IMR-90 (cell line): ENCODE data around the gene CATSPER3. TPM values are rescaled to one million over a fixed set of nuclear protein-coding genes. Genes with fewer than 3 reads are reported as not detected.

ENCODE experiments used
- ATAC-seq: fragments of 200-7000 bp; cut with Tn5 transposase; 2 replicates; pipeline ENCODE4 v1.9.1; 2020; ENCODE audit warnings: low read depth, mild to moderate bottlenecking, moderate library complexity
- BruUV-seq: library from RNA; stranded (reverse); fragments of 400-500 nt; replicated peaks from 2 replicates; lab custom pipeline; 2021; lab: Mats Ljungman, UMichigan
- CTCF ChIA-PET: fragments of 300-600 bp; formaldehyde crosslinking; extraction: SDS; loops from one replicate; lab custom pipeline; 2021; ENCODE audit warnings: antibody characterized with exemption; lab: Yijun Ruan, JAX
- POLR2A ChIA-PET: fragments of 300-600 bp; sonication (Branson Sonifier 250); formaldehyde crosslinking; loops from one replicate; lab custom pipeline; 2022; ENCODE audit warnings: antibody characterized with exemption; ENCODE audit not compliant: unreplicated experiment; lab: Charles Lee
- DNase-seq: peaks from one replicate; pipeline ENCODE4 v3.0.0; 2013
- H2AFZ ChIP-seq: replicated peaks from 2 replicates; pipeline ENCODE3; 2013; ENCODE audit warnings: low read length, mild to moderate bottlenecking; ENCODE audit not compliant: poor library complexity
- H2AK5ac ChIP-seq: 2 replicates; pipeline ENCODE4 v1.6.1; 2013; ENCODE audit warnings: low read depth, low read length, inconsistent platforms
- H2AK9ac ChIP-seq: replicated peaks from 2 replicates; pipeline ENCODE3; 2013; ENCODE audit warnings: mild to moderate bottlenecking, low read depth, low read length, moderate library complexity; ENCODE audit not compliant: poor library complexity
- H2BK120ac ChIP-seq: 2 replicates; pipeline ENCODE4 v1.6.1; 2013; ENCODE audit warnings: low read depth, low read length, inconsistent platforms
- H2BK15ac ChIP-seq: 3 replicates; pipeline ENCODE4 v1.6.1; 2013; ENCODE audit warnings: low read depth, low read length, inconsistent platforms
- H2BK20ac ChIP-seq: 2 replicates; pipeline ENCODE4 v1.6.1; 2013; ENCODE audit warnings: low read depth, mild to moderate bottlenecking, inconsistent platforms, low read length, moderate library complexity
- H2BK5ac ChIP-seq: 2 replicates; pipeline ENCODE4 v1.6.1; 2013; ENCODE audit warnings: mild to moderate bottlenecking, low read depth, low read length, inconsistent platforms; ENCODE audit not compliant: poor library complexity, severe bottlenecking
- H3K14ac ChIP-seq: replicated peaks from 2 replicates; pipeline ENCODE4 v1.6.1; 2013; ENCODE audit warnings: low read depth, low read length, inconsistent platforms
- H3K18ac ChIP-seq: 2 replicates; pipeline ENCODE4 v1.6.1; 2013; ENCODE audit warnings: low read depth, low read length, control low read depth
- H3K23ac ChIP-seq: 2 replicates; pipeline ENCODE4 v1.6.1; 2013; ENCODE audit warnings: low read depth, low read length, inconsistent platforms
- H3K27ac ChIP-seq: 2 replicates; pipeline ENCODE4 v1.5.1; 2013; ENCODE audit warnings: mild to moderate bottlenecking, control low read depth, low read length; ENCODE audit not compliant: insufficient read depth
- H3K27me3 ChIP-seq: 2 replicates; pipeline ENCODE4 v1.6.1; 2013; ENCODE audit warnings: low read length; ENCODE audit not compliant: control insufficient read depth, insufficient read depth
- H3K36me3 ChIP-seq: 2 replicates; pipeline ENCODE4 v1.6.1; 2013; ENCODE audit warnings: low read length, mixed read lengths; ENCODE audit not compliant: control insufficient read depth, insufficient read depth
- H3K4ac ChIP-seq: 2 replicates; pipeline ENCODE4 v1.6.1; 2013; ENCODE audit warnings: low read depth, low read length, inconsistent platforms
- H3K4me1 ChIP-seq: 2 replicates; pipeline ENCODE4 v1.6.1; 2013; ENCODE audit warnings: low read length, mixed read lengths; ENCODE audit not compliant: control insufficient read depth, insufficient read depth
- H3K4me2 ChIP-seq: 2 replicates; pipeline ENCODE4 v1.6.1; 2013; ENCODE audit warnings: low read depth, mild to moderate bottlenecking, control low read depth, low read length, moderate library complexity
- H3K4me3 ChIP-seq: 2 replicates; pipeline ENCODE4 v1.5.1; 2013; ENCODE audit warnings: low read depth, mild to moderate bottlenecking, control low read depth, low read length, moderate library complexity; ENCODE audit not compliant: insufficient read depth
- H3K56ac ChIP-seq: 2 replicates; pipeline ENCODE4 v1.6.1; 2013; ENCODE audit warnings: low read length, inconsistent platforms; ENCODE audit not compliant: insufficient read depth; ENCODE audit errors: extremely low read depth
- H3K79me1 ChIP-seq, 2 experiments: 2 replicates each; pipeline ENCODE4 v1.6.1; 2013; ENCODE audit warnings: low read length in 2 of 2, inconsistent platforms in 1 of 2, low read depth in 1 of 2
- H3K9ac ChIP-seq: 2 replicates; pipeline ENCODE4 v1.6.1; 2013; ENCODE audit warnings: low read depth, low read length, control low read depth
- H3K9me1 ChIP-seq: 2 replicates; pipeline ENCODE4 v1.6.1; 2013; ENCODE audit warnings: low read length, inconsistent platforms; ENCODE audit not compliant: insufficient read depth
- H3K9me3 ChIP-seq: 2 replicates; pipeline ENCODE4 v1.6.1; 2013; ENCODE audit warnings: low read length; ENCODE audit not compliant: control insufficient read depth, insufficient read depth
- H4K20me1 ChIP-seq: 2 replicates; pipeline ENCODE4 v1.6.1; 2013; ENCODE audit warnings: low read length, inconsistent platforms; ENCODE audit not compliant: insufficient read depth
- H4K5ac ChIP-seq: 2 replicates; pipeline ENCODE4 v1.6.1; 2013; ENCODE audit warnings: mild to moderate bottlenecking, low read depth, low read length, control low read depth
- H4K8ac ChIP-seq, 2 experiments: 2 replicates each; pipeline ENCODE4 v1.6.1; 2013; ENCODE audit warnings: low read depth in 2 of 2, low read length in 2 of 2, control low read depth in 1 of 2, inconsistent platforms in 1 of 2
- H4K91ac ChIP-seq: 2 replicates; pipeline ENCODE4 v1.6.1; 2013; ENCODE audit warnings: low read depth, low read length, inconsistent platforms; ENCODE audit not compliant: insufficient read depth
- CEBPB ChIP-seq: IDR thresholded peaks from 2 replicates; pipeline ENCODE4 v1.6.1; 2012; ENCODE audit warnings: low read depth, low read length, improper control_type of control experiment
- RCOR1 ChIP-seq: IDR thresholded peaks from 2 replicates; pipeline ENCODE4 v1.6.1; 2012; ENCODE audit warnings: mild to moderate bottlenecking, low read length, improper control_type of control experiment; ENCODE audit not compliant: insufficient replicate concordance
- RFX5 ChIP-seq: IDR thresholded peaks from 2 replicates; pipeline ENCODE4 v1.8.0; 2012; ENCODE audit warnings: low read depth, mild to moderate bottlenecking, low read length, moderate library complexity
- WGBS, 2 experiments: methylation state at CpG; one replicate each; pipeline versions ENCODE4 v1.1.5 to v1.1.7; 2013; ENCODE audit warnings: missing lambda C conversion rate in 2 of 2; ENCODE audit not compliant: insufficient read length in 1 of 2; ENCODE audit errors: extremely low coverage in 2 of 2; 5-methylcytosine and 5-hydroxymethylcytosine counted together
- dilution Hi-C: fragments of 300-500 bp; cut with HindIII; formaldehyde crosslinking; loops from one replicate; pipeline ENCODE4 v1.14.3; 2018; ENCODE audit warnings: low sequenced_read_pairs; ENCODE audit not compliant: unreplicated experiment
- in situ Hi-C: fragments of 300-500 bp; cut with MboI; formaldehyde crosslinking; loops from 3 replicates; pipeline ENCODE4 v1.14.3; 2019; ENCODE audit warnings: low sequenced_read_pairs, inconsistent platforms, mixed read lengths
- intact Hi-C: fragments of 100-400 bp; cut with micrococcal nuclease; formaldehyde crosslinking; loops from 2 replicates; pipeline ENCODE4 v1.10.0; 2022
- polyA plus RNA-seq, 3 experiments: library from polyadenylated mRNA; depleted of rRNA; stranded (reverse); fragments of >200 nt; gene quantifications; 2 replicates each; pipeline ENCODE4 v1.2.3, GENCODE V29; 2012; ENCODE audit warnings: low replicate concordance in 1 of 3
- total RNA-seq: library from RNA; depleted of rRNA; stranded (reverse); fragments of >200 nt; gene quantifications from 2 replicates; pipeline ENCODE4 v1.2.3, GENCODE V29; 2012
- TF ChIP-seq, protein P1 (sequence below): fragments of 150-350 bp; IDR thresholded peaks from 2 replicates; pipeline ENCODE4 v1.6.1; 2016; ENCODE audit warnings: low read depth, mild to moderate bottlenecking, low read length, moderate library complexity, borderline replicate concordance

The CATSPER3 gene
- total and polyA plus RNA-seq, 2 of the 4 experiments (the other 2 are of a cell fraction): under 0.01 to 0.12 TPM

DNA sequence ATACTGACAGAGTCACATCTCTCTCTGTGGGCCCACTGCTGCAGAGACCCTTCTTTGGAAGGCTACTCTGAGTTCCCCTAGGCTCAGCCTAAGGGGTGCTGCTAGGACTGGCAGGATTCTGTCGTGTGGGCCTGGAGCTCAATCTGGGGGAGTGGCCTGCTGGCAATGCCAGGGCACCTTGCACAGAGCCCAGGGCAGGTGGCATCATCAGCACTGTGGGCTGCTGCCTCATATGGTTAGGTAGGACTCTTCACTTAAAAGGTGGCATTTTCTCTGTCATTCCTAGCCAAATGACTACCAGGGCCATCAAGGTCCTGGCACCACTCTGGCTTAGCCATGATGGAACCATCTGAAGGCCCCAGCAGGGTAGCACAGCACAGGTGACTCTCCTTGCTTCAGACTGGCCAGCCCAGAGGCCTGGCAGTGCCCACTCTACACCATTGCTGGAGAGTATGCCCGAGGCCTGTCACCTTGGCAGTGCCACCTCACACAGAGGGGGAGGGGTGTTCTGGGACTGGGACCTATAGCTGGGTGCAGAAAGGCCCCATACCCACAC is 44.4 kb downstream of the CATSPER3 start:
- H2AK5ac ChIP-seq: no peak overlapping the region
- H2BK20ac ChIP-seq: no peak overlapping the region
- H3K9me1 ChIP-seq: peaks cover 9% of the 10 kb centered on the region; the same call in 1 of the 2 replicates
- DNase-seq: no peak
- no peak overlapping the region for H3K27ac ChIP-seq
- peaks cover 7% of the 10 kb centered on the region; the same call in 1 of the 2 replicates for H3K4me1 ChIP-seq
- no peak overlapping the region for H2BK5ac ChIP-seq
- H3K36me3 ChIP-seq: peaks cover 4% of the 10 kb centered on the region; the same call in 1 of the 2 replicates
- ChIA-PET POLR2A (no interaction called here), CTCF (interaction anchor here (0.6 kb wide), 1 partner anchor 145 kb away, joined by 3 read pairs; no protein-coding TSS in a partner anchor)
- no TSS peak for BruUV-seq
- WGBS, 2 experiments: 56% methylated on average over 1 of the region's 2 CpGs; no CpG with 5 or more reads in 1 of the 2 experiments
- intact Hi-C loops: no loop called here
- H4K20me1 ChIP-seq: peaks cover 6% of the 10 kb centered on the region
- H3K79me1 ChIP-seq: no peaks in the 10 kb centered on the region
- no peak overlapping the region for H3K4ac ChIP-seq
- no peak overlapping the region for H3K56ac ChIP-seq
- no peak overlapping the region for H4K8ac ChIP-seq
- H3K18ac ChIP-seq: no peak overlapping the region
- in situ Hi-C loops: loop anchor here (10.0 kb wide), 1 partner anchor 323 kb away; no protein-coding TSS in a partner anchor
- no peak overlapping the region for H2AFZ ChIP-seq
- no peak overlapping the region for H2BK15ac ChIP-seq
- H4K5ac ChIP-seq: no peak overlapping the region
- H3K9ac ChIP-seq: no peak overlapping the region
- H2BK120ac ChIP-seq: no peak overlapping the region
- H2AK9ac ChIP-seq: no peak overlapping the region
- H3K4me3 ChIP-seq: no peak overlapping the region
- H3K4me2 ChIP-seq: no peak overlapping the region
- H3K14ac ChIP-seq: no peak overlapping the region
- H3K9me3 ChIP-seq: no peaks in the 10 kb centered on the region
- ATAC-seq: no peak
- H3K23ac ChIP-seq: no peak overlapping the region
- no peak overlapping the region for H4K91ac ChIP-seq
- dilution Hi-C loops: no loop called here
- no peak for TF ChIP-seq RCOR1
- TF ChIP-seq CEBPB: no peak
- TF ChIP-seq, protein P1, sequence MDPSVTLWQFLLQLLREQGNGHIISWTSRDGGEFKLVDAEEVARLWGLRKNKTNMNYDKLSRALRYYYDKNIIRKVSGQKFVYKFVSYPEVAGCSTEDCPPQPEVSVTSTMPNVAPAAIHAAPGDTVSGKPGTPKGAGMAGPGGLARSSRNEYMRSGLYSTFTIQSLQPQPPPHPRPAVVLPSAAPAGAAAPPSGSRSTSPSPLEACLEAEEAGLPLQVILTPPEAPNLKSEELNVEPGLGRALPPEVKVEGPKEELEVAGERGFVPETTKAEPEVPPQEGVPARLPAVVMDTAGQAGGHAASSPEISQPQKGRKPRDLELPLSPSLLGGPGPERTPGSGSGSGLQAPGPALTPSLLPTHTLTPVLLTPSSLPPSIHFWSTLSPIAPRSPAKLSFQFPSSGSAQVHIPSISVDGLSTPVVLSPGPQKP: no peak
- TF ChIP-seq RFX5: no peak
- H3K27me3 ChIP-seq: no peaks in the 10 kb centered on the region
